Ecto neural progenitor cell (in vitro differentiated cells): Measurements from ENCODE around the gene CCDC18.

Source experiments
- DNase-seq: peaks from one replicate; pipeline ENCODE4 v3.0.0-alpha.2; 2018; ENCODE audit warnings: low spot score

CCDC18 gene

GRCh38 chr1:93304716-93305138 is 124.2 kb downstream of the CCDC18 start:
- DNase-seq, result no peak

- DNase-seq, result no peak
Observed at GRCh38 chr1:93306920-93307319, 126.4 kb downstream of the CCDC18 start.

GRCh38 chr1:93313026-93313425 is 132.5 kb downstream of the CCDC18 start:
- no peak for DNase-seq

- no peak for DNase-seq
Observed at GRCh38 chr1:93317207-93317606, 136.7 kb downstream of the CCDC18 start.

- DNase-seq, result no peak
Observed at GRCh38 chr1:93317943-93318342, 137.4 kb downstream of the CCDC18 start.

GRCh38 chr1:93321720-93322119 is 141.2 kb downstream of the CCDC18 start:
- no peak for DNase-seq

DNA sequence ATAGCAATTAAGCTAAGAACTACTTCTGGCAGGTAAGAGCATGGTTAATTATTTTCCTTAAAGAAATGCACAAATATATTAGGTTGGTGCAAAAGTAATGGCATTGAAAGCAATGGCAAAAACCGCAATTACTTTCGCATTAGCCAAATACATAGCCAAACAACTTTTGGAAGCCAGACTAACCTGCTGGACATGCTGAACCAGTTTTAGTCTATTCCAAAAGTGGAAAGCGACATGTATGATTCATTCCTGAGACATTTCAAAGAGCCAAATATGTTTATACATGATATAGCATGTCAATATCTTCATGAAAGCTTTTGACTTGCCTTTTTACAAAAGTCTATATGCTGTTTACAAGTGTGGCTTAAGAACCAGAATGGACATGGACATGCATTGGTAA is 141.8 kb downstream of the CCDC18 start:
- DNase-seq, result no peak

GRCh38 chr1:93323185-93323820 is 142.8 kb downstream of the CCDC18 start:
- no peak for DNase-seq

DNA sequence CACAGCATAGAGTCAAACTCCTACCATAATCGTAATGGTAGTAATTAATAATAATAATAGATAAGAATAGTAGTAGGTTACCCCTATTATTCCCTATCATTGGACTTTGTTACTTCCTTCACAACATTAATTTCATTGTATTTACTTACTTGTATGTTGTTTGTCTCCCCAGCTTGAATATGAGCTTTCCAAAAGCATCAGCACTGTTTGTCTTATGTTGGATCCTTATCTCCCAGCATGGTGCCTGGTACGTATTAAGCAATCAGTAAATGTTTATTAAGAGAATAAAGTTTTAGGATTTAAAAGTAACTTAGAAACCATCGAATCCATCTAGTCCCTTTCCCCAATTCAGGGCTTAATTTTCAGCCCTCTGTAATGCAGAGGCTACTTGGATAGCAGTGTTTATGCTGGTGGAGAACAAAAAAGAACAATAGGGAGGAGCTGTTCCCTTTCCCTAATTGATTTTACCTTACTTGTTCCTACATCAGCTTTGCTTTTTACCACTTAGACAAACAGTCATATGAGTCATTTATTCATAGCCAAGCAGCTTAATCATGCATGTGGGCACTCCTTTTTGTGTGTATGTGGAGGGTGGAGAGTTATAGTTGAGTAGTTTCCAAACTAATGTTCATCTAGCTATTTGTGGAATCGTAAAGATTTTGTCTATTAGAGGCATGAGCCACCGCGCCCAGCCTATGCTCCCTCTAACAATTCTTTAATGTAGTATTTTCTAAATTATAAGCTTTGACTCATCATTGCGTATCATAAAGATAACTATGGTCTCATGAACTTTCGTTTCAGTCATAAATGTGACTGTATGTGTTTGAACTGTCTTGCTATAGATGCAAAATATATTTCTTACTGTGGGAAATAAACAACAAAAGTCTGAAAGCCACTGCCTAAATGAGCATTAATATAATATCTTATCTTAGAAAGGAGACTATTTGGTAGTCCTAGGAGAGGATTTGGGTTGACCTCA is 144.3 kb downstream of the CCDC18 start:
- DNase-seq, result no peak
